EL (cell line): ENCODE data around the gene AMY1B.
"Not testable (repeated sequence)": the region's sequence is repeated elsewhere in the genome, so short reads cannot be mapped to it uniquely, and the experiment has no call there.

Experiments
- DNase-seq: peaks from one replicate; pipeline ENCODE4 v3.0.0-alpha.2; 2016

The AMY1B gene

GRCh38 chr1:103696110-103696509, at the start of gene AMY1B:
AMY1B (minus strand) TSS chr1:103696210; CDS start chr1:103695639, 571 bp downstream.
- DNase-seq, result not testable (repeated sequence)

DNA sequence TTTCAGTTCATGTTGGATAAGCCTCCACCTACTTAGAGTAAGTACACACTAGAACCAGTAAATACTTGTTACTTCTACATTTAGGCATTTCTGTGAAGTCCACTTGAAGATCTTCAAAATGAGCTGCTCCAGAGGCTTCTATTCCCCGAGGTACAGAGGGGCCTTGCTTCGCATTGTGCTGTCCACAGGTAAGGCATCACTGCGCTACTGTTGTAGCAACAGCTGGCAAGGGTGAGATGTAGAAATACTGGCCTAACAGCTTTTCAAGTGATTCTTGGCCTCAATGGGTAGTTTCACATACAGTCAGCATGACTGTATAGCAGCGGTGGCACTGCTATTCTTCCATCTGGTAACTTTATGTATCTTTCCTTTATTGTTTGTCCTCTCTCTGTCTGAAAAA, 49.0 kb upstream of the AMY1B start:
- not testable (repeated sequence) for DNase-seq

- DNase-seq, result not testable (repeated sequence)
Observed at GRCh38 chr1:103744449-103744848, 48.4 kb upstream of the AMY1B start.

GRCh38 chr1:103738031-103738430, 42.0 kb upstream of the AMY1B start:
- DNase-seq, result not testable (repeated sequence)

DNA sequence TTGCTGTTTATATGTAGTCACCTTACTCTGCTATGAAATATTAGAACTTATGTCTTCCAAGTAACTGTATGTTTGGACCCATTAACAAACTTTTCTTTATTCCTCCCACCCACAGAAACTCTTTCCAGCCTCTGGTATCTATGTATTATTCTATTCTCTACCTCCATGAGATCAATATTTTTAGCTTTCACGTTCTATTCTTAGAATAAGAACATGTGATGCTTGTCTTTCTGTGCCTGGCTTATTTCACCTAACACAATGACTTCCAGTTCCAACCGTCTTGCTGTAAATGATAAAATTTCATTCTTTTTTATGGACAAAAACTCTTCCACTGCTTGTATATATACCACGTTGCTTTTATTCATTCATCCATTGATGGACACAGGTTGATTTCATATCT, 39.3 kb upstream of the AMY1B start:
- not testable (repeated sequence) for DNase-seq

DNA sequence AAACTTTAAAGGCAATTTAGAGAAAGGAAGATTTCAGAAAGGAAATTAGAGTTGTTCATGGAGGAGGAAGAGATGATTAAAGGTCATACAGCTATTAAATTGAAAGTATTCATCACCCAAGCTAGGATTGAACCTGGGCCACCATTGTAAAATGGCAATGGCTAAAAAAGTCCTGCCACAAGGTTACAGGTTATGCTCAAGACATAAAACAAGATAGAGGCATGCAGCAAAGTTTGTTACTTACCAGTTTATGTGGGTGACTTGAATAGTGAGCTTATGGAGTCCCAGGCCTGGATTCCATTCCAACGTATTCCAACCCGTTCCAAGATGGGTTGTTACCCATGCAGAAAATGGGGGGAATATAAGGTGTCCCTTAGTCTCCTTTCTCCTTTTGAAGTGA, 25.5 kb upstream of the AMY1B start:
- DNase-seq, result not testable (repeated sequence)

GRCh38 chr1:103717404-103717803, 21.4 kb upstream of the AMY1B start:
- not testable (repeated sequence) for DNase-seq

GRCh38 chr1:103710381-103710780, 14.4 kb upstream of the AMY1B start:
- DNase-seq, result not testable (repeated sequence)

DNA sequence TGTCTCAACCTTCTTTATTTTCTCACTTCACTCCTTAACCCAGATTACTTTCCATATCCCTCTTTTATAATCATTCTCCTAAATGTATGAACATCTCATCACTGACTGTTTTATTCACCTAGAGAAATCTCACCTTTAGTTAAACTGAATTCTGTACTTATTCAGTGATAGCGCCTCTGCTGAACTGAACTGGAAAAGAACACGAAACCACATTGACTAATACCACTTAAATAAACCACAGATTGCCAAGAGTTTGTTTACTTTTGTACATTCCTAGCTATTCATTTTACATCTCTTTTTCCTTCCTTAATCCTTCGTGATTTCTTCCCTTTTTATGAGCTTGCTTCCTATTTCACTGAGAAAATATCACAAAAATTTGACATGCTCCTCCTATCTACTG, 11.7 kb upstream of the AMY1B start:
- DNase-seq, result not testable (repeated sequence)

DNA sequence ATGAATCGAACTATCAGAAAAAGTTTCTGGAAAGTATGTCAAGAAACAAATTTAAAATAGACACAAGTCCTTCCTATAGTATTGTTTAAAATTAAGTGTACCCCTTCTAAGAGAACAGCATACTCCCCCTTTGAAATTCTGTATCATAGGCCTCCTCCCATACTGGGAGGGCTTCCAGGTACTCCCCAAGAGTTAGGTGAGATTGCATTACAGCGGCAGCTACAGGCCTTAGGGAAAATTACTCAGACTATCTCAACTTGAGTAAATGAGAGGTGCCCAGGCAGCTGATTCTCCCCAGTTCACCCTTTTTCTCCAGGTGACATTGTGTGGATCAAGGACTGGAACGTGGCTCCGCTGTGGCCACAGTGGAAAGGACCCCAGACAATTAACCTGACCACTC, 5.2 kb upstream of the AMY1B start:
- not testable (repeated sequence) for DNase-seq

- not testable (repeated sequence) for DNase-seq
Observed at GRCh38 chr1:103700669-103701068, 4.7 kb upstream of the AMY1B start.

DNA sequence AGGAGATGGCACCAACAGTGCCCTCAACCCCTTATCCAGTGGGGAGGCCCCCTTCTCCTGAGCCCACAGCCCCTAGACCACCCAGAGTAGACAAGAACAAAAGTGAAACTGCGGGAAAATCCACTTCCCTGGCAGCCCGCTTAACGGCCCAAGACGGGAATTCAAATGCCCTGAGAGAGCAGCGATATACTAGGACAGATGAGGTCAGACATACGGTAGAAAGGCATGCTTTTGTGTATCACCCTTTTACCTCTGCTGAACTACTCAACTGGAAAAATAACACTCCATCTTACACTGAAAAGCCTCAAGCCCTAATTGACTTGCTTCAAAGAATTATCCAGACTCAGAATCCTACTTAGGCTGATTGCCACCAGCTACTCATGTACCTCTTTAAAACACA, 1.4 kb upstream of the AMY1B start:
- not testable (repeated sequence) for DNase-seq

DNA sequence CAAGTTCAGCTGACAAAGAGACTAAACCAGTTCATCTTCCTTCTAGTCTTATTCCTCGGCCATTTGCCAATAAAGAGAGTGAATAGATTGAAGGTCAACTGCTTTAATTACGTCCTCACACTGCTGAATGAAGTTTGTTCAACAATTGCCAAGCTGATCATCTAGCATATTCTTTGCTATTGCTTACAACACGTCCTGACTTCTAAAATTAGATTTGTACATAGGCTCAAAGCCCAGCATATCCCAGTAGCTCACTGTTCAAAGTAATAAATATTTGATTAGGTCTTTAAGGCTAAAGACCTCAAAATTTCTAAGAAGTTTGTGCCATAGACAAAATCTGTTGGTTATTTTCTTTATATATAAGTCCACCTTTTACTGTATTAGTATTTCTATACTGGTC, 19.7 kb downstream of the AMY1B start:
- DNase-seq, result not testable (repeated sequence)

GRCh38 chr1:103655460-103655859, 40.5 kb downstream of the AMY1B start, which contains the start of gene AMY1A:
AMY1A (plus strand) TSS chr1:103655760; CDS start chr1:103656331, 571 bp downstream.
- not testable (repeated sequence) for DNase-seq

DNA sequence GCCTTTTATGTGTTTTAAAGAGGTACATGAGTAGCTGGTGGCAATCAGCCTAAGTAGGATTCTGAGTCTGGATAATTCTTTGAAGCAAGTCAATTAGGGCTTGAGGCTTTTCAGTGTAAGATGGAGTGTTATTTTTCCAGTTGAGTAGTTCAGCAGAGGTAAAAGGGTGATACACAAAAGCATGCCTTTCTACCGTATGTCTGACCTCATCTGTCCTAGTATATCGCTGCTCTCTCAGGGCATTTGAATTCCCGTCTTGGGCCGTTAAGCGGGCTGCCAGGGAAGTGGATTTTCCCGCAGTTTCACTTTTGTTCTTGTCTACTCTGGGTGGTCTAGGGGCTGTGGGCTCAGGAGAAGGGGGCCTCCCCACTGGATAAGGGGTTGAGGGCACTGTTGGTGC, 41.9 kb downstream of the AMY1B start:
- DNase-seq, result not testable (repeated sequence)

- DNase-seq, result not testable (repeated sequence)
Observed at GRCh38 chr1:103650889-103651288, 45.1 kb downstream of the AMY1B start.

GRCh38 chr1:103650305-103650704, 45.7 kb downstream of the AMY1B start:
- not testable (repeated sequence) for DNase-seq

DNA sequence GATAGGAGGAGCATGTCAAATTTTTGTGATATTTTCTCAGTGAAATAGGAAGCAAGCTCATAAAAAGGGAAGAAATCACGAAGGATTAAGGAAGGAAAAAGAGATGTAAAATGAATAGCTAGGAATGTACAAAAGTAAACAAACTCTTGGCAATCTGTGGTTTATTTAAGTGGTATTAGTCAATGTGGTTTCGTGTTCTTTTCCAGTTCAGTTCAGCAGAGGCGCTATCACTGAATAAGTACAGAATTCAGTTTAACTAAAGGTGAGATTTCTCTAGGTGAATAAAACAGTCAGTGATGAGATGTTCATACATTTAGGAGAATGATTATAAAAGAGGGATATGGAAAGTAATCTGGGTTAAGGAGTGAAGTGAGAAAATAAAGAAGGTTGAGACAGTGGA, 52.1 kb downstream of the AMY1B start:
- not testable (repeated sequence) for DNase-seq

DNA sequence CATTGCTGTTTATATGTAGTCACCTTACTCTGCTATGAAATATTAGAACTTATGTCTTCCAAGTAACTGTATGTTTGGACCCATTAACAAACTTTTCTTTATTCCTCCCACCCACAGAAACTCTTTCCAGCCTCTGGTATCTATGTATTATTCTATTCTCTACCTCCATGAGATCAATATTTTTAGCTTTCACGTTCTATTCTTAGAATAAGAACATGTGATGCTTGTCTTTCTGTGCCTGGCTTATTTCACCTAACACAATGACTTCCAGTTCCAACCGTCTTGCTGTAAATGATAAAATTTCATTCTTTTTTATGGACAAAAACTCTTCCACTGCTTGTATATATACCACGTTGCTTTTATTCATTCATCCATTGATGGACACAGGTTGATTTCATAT, 54.8 kb downstream of the AMY1B start:
- not testable (repeated sequence) for DNase-seq
